AG09309 (cell line): Measurements from ENCODE around the gene OTOR.
A peak's percentile ranks its signal among the peaks of the same experiment; 100 is the strongest.

Source experiments
- DNase-seq: peaks from one replicate; pipeline ENCODE4 v3.0.0-alpha.2; 2010; ENCODE audit warnings: low read depth
- H3K4me3 ChIP-seq: 2 replicates; pipeline ENCODE4 v1.5.1; 2011; ENCODE audit warnings: mild to moderate bottlenecking, low read depth, low read length, moderate library complexity; ENCODE audit not compliant: control insufficient read depth
- TF ChIP-seq, protein P1 (sequence below): IDR thresholded peaks from 2 replicates; pipeline ENCODE4 v1.5.1; 2011; ENCODE audit warnings: mild to moderate bottlenecking, low read depth, low read length, inconsistent platforms; ENCODE audit not compliant: insufficient read depth, control insufficient read depth; ENCODE audit errors: missing control alignments

Gene OTOR

GRCh38 chr20:16719421-16719820 lies 28.7 kb upstream of the OTOR start:
- H3K4me3 ChIP-seq = no peak overlapping the region
- TF ChIP-seq, protein P1, sequence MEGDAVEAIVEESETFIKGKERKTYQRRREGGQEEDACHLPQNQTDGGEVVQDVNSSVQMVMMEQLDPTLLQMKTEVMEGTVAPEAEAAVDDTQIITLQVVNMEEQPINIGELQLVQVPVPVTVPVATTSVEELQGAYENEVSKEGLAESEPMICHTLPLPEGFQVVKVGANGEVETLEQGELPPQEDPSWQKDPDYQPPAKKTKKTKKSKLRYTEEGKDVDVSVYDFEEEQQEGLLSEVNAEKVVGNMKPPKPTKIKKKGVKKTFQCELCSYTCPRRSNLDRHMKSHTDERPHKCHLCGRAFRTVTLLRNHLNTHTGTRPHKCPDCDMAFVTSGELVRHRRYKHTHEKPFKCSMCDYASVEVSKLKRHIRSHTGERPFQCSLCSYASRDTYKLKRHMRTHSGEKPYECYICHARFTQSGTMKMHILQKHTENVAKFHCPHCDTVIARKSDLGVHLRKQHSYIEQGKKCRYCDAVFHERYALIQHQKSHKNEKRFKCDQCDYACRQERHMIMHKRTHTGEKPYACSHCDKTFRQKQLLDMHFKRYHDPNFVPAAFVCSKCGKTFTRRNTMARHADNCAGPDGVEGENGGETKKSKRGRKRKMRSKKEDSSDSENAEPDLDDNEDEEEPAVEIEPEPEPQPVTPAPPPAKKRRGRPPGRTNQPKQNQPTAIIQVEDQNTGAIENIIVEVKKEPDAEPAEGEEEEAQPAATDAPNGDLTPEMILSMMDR = no peak
- no peak for DNase-seq

- DNase-seq = no peak
- no peak overlapping the region for H3K4me3 ChIP-seq
- TF ChIP-seq, protein P1 = no peak
Measured at GRCh38 chr20:16729080-16729479, 19.1 kb upstream of the OTOR start.

DNA sequence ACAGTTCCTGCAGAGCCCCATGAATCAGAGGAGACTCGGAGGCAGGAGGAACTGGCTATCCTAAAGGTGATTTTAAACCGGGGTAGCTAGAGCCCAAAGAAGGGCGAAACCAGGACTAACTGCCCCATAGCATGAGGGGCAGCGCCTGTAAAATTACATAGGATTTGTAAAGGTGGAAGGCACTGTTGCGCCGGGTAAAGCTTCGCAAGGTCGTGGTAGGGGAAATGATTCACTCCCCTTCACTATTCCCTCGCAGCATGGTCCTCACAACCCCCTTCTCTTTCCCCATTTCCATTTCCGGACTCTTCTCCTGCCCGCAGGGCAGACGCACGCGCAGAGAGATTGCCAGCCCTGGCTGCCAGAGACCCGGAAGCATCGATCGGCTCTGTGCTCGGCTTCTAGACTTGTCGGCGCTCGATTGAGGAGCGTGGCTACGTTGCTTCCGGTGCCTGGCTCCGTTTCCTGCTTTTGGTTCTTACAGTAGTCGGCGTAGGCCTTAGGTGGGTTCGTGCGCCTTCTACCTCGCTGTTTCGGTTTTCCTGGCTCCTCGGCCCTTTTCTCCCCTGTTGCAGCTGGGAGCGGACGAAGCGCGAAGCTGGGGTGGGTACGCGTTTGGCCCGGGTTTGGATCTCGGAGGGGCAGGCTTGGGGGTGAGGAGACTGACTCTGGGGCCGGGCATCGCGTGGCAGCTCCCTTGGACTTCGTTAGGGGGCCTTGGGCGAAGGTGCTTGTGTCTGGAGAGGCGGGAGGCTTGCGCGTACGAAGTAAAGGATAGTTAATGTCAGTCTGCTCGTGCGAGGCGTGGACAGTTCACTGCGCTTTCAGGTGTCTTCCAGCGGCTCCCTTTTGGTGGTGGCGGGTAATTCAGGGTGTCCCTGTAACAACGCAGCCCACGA lies 18.3 kb upstream of the OTOR start, which contains the start of gene SNRPB2:
TSS of gene SNRPB2 (plus strand) at position 462 of the 896 bp plus-strand sequence. CDS start 1,677 bp downstream, outside the sequence.
- peak within 1 kb of the TSS; percentile 100 for H3K4me3 ChIP-seq
- TF ChIP-seq, protein P1 = no peak
- peak; percentile 85 for DNase-seq

DNA sequence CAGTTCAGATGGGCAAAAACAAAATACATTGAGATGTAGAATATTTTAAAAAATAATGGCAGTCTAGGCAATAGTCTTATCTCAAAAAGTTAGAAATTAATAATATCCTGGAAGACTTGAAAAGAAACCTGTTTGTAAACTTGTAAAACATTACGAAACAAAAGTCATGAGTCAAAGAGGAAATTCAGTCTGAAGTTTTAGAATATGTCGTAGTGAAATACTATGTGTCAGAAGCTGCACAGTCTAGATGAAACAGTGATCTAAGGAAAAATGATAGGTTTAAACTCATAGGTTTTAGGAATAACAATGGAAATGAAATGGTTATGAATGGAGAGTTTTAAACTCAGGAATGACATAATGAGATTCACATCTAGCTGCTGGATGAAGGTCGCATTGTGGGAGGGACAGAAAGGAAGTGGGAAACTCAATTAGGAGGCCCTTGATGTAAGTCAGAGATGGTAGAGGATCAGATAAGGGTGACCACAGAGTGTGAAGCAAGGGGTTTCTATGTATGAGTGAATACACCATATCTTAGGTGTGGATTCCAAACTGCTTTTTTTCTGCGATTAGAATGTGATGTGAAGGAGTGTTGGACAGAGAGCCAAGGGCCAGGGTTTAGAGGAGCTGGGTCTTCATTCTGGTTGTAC lies 15.5 kb upstream of the OTOR start:
- DNase-seq = no peak

GRCh38 chr20:16740365-16741072 lies 7.6 kb upstream of the OTOR start:
- DNase-seq = no peak
- no peak overlapping the region for H3K4me3 ChIP-seq
- TF ChIP-seq, protein P1 = no peak

More for the DNA sequence above, 15.5 kb upstream of the OTOR start:
- TF ChIP-seq, protein P1 = no peak
- no peak overlapping the region for H3K4me3 ChIP-seq

- no peak for DNase-seq
- no peak overlapping the region for H3K4me3 ChIP-seq
- TF ChIP-seq, protein P1 = no peak
Measured at GRCh38 chr20:16744178-16744807, 3.9 kb upstream of the OTOR start.
